Colon (tissue), 2 donors: ENCODE results near the gene SGMS2.
"Not testable (repeated sequence)": the region's sequence is repeated elsewhere in the genome, so short reads cannot be mapped to it uniquely, and the experiment has no call there.

ENCODE experiments used
- FAIRE-seq: peaks from 2 replicates; lab custom pipeline; 2012; peaks lifted over from hg19 to GRCh38; lab: Jason Lieb, UNC
- donor health status: control.
- donor health status: control.

SGMS2 gene

GRCh38 chr4:107913283-107913899 is 88.7 kb downstream of the SGMS2 start:
- peak; percentile 87 for FAIRE-seq

GRCh38 chr4:107915220-107915619 is 90.5 kb downstream of the SGMS2 start:
- no peak for FAIRE-seq

- no peak for FAIRE-seq
Observed at GRCh38 chr4:107916623-107917022, 91.9 kb downstream of the SGMS2 start.

- no peak for FAIRE-seq
Observed at GRCh38 chr4:107917500-107917899, 92.8 kb downstream of the SGMS2 start.

- no peak for FAIRE-seq
Observed at GRCh38 chr4:107922486-107923473, 98.0 kb downstream of the SGMS2 start.

GRCh38 chr4:107925713-107926112 is 101.0 kb downstream of the SGMS2 start:
- not testable (repeated sequence) for FAIRE-seq

GRCh38 chr4:107926875-107927274 is 102.1 kb downstream of the SGMS2 start:
- FAIRE-seq = not testable (repeated sequence)

- FAIRE-seq = no peak
Observed at GRCh38 chr4:107930821-107931774, 106.4 kb downstream of the SGMS2 start, which contains the start of gene CYP2U1. Gene CYP2U1 (plus strand): TSS chr4:107931549. CDS start chr4:107931644, 95 bp downstream.

GRCh38 chr4:107931775-107932321 is 107.1 kb downstream of the SGMS2 start:
- no peak for FAIRE-seq

- FAIRE-seq = no peak
Observed at GRCh38 chr4:107935246-107935645, 110.5 kb downstream of the SGMS2 start.

GRCh38 chr4:107937040-107937439 is 112.3 kb downstream of the SGMS2 start:
- no peak for FAIRE-seq

GRCh38 chr4:107939307-107939706 is 114.6 kb downstream of the SGMS2 start:
- no peak for FAIRE-seq

GRCh38 chr4:107945809-107946208 is 121.1 kb downstream of the SGMS2 start:
- no peak for FAIRE-seq

- FAIRE-seq = no peak
Observed at GRCh38 chr4:107950746-107951540, 126.2 kb downstream of the SGMS2 start.

- FAIRE-seq = no peak
Observed at GRCh38 chr4:107951551-107951950, 126.8 kb downstream of the SGMS2 start.

GRCh38 chr4:107956011-107956410 is 131.3 kb downstream of the SGMS2 start:
- FAIRE-seq = no peak
